Type B pancreatic cell (in vitro differentiated cells): ENCODE data around the gene HCRTR1. TPM values are rescaled to one million over a fixed set of nuclear protein-coding genes. Genes with fewer than 3 reads are reported as not detected.
"Not testable (repeated sequence)": the region's sequence is repeated elsewhere in the genome, so short reads cannot be mapped to it uniquely, and the experiment has no call there.

Experiments used
- DNase-seq: peaks from one replicate; pipeline ENCODE4 v3.0.0; 2021; ENCODE audit warnings: mixed read lengths; ENCODE audit not compliant: unreplicated experiment; ENCODE audit errors: extremely low spot score
- H3K27ac Mint-ChIP-seq: 2 replicates; pipeline ENCODE4 v1.8.0; 2021; ENCODE audit warnings: mild to moderate bottlenecking, mixed read lengths
- H3K27me3 Mint-ChIP-seq: 2 replicates; pipeline ENCODE4 v1.8.0; 2021; ENCODE audit warnings: mixed read lengths
- H3K36me3 Mint-ChIP-seq: 2 replicates; pipeline ENCODE4 v1.8.0; 2021; ENCODE audit warnings: mixed read lengths
- H3K4me1 Mint-ChIP-seq: one replicate; pipeline ENCODE4 v1.8.0; 2021; ENCODE audit warnings: mixed read lengths; ENCODE audit not compliant: unreplicated experiment
- H3K4me3 Mint-ChIP-seq: 2 replicates; pipeline ENCODE4 v1.8.0; 2021; ENCODE audit warnings: mild to moderate bottlenecking, mixed read lengths
- H3K9me3 Mint-ChIP-seq: 2 replicates; pipeline ENCODE4 v1.8.0; 2021; ENCODE audit warnings: mixed read lengths
- CTCF ChIP-seq: fragments of 200-600 bp; sonication (generic); conservative IDR thresholded peaks from 2 replicates; pipeline ENCODE4 v1.5.0; 2021; ENCODE audit warnings: antibody characterized with exemption, mild to moderate bottlenecking
- total RNA-seq: library from RNA; stranded (reverse); gene quantifications from 2 replicates; pipeline ENCODE4 v1.2.1, GENCODE V29; 2021; ENCODE audit warnings: low replicate concordance

The HCRTR1 gene
- total RNA-seq, 1 donor from 2014 or later: not detected

- peak overlapping the region; percentile 31 for H3K27ac Mint-ChIP-seq
- H3K27me3 Mint-ChIP-seq: peaks cover 9% of the 10 kb centered on the region
- H3K4me1 Mint-ChIP-seq: peaks cover 21% of the 10 kb centered on the region
- no peak overlapping the region for H3K4me3 Mint-ChIP-seq
- H3K9me3 Mint-ChIP-seq: no peaks in the 10 kb centered on the region
- DNase-seq: peak; percentile 60
- TF ChIP-seq CTCF: no peak
- H3K36me3 Mint-ChIP-seq: no peaks in the 10 kb centered on the region
Measured at GRCh38 chr1:31583995-31584868, 33.3 kb upstream of the HCRTR1 start.

- peak; percentile 61 for DNase-seq
- Mint-ChIP-seq H3K27me3 (peaks cover 12% of the 10 kb centered on the region), H3K4me3 (no peak overlapping the region), H3K27ac (no peak overlapping the region), H3K9me3 (no peaks in the 10 kb centered on the region), H3K36me3 (no peaks in the 10 kb centered on the region), H3K4me1 (peaks cover 23% of the 10 kb centered on the region)
- TF ChIP-seq CTCF: no peak
Measured at GRCh38 chr1:31584869-31585735, 32.4 kb upstream of the HCRTR1 start.

GRCh38 chr1:31585736-31586365 lies 31.6 kb upstream of the HCRTR1 start:
- H3K36me3 Mint-ChIP-seq: no peaks in the 10 kb centered on the region
- H3K9me3 Mint-ChIP-seq: no peaks in the 10 kb centered on the region
- no peak overlapping the region for H3K4me3 Mint-ChIP-seq
- no peak for TF ChIP-seq CTCF
- H3K27me3 Mint-ChIP-seq: peaks cover 18% of the 10 kb centered on the region
- peak; percentile 34 for DNase-seq
- no peak overlapping the region for H3K27ac Mint-ChIP-seq
- peaks cover 19% of the 10 kb centered on the region for H3K4me1 Mint-ChIP-seq

- DNase-seq: peak; percentile 64
- Mint-ChIP-seq H3K27ac (no peak overlapping the region), H3K4me1 (peaks cover 21% of the 10 kb centered on the region), H3K36me3 (no peaks in the 10 kb centered on the region), H3K9me3 (no peaks in the 10 kb centered on the region), H3K4me3 (no peak overlapping the region), H3K27me3 (peaks cover 26% of the 10 kb centered on the region)
- TF ChIP-seq CTCF: no peak
Measured at GRCh38 chr1:31586376-31587327, 30.8 kb upstream of the HCRTR1 start.

GRCh38 chr1:31587328-31587699 lies 30.2 kb upstream of the HCRTR1 start:
- H3K4me1 Mint-ChIP-seq: peaks cover 19% of the 10 kb centered on the region
- H3K27ac Mint-ChIP-seq, H3K9me3 Mint-ChIP-seq, H3K36me3 Mint-ChIP-seq, H3K4me3 Mint-ChIP-seq: not testable (repeated sequence)
- DNase-seq: peak; percentile 42
- H3K27me3 Mint-ChIP-seq: peaks cover 32% of the 10 kb centered on the region
